Amniotic epithelial cell (primary cell): Measurements from ENCODE around the gene DCP1B.

Source experiments
- DNase-seq: peaks from one replicate; pipeline ENCODE4 v3.0.0-alpha.2; 2010; ENCODE audit warnings: low read depth

Gene DCP1B

DNA sequence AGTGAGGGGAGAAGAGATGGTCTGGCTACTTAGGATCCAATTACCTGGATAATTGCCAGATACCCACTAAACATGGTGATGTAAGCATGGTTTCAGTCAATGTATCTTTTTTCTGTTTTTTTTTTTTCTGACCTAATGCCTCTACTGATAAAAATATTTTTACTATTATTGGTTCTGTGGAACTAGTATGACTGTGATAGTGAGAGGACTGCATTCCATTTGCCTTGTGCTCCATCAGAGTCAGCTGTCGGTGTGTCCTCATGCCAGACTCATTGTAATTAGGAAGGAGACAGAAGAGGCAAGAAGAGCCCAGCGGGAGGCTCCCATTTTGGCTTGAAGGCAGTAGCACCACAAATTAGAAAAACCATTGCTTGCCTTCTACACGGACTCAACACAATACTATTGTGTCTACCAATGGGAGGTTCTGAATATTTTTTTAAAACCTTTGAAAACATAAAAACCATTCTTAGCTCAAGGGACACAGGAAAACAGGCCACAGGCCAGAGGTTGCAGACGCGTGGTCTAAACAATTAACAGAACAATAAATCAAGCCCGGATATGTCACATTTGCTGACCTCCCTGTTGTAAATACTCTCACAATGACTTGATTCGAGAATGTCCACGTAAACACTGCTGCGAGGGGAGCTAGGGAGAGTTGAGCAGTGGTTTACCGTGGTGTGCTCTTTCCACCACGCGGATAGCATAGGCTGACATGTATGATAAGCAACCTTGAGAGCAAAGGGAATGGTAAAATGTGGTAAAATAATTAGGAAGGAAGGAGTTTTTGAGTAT lies 13.5 kb upstream of the DCP1B start:
- DNase-seq: no peak

GRCh38 chr12:2016862-2017545 lies 12.7 kb upstream of the DCP1B start:
- DNase-seq: no peak

DNA sequence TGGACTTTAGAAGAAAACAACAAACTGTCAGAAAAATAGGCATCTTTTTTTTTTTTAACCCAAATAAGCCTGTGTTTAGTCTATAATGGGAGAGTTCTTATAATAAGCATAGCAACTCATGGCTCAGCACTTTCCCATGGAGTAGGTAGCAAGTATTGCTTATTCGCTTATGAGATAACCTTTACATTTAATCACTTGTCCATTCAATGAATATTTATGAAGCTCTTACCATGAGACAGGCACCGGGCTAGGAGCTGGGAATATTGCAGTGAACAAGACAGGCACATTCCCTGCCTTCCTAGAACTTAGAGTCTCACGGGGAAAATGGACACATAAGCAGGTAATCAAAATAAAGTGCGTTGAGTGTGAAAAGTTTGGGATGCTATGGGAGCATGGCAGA lies 10.0 kb upstream of the DCP1B start:
- DNase-seq: no peak

DNA sequence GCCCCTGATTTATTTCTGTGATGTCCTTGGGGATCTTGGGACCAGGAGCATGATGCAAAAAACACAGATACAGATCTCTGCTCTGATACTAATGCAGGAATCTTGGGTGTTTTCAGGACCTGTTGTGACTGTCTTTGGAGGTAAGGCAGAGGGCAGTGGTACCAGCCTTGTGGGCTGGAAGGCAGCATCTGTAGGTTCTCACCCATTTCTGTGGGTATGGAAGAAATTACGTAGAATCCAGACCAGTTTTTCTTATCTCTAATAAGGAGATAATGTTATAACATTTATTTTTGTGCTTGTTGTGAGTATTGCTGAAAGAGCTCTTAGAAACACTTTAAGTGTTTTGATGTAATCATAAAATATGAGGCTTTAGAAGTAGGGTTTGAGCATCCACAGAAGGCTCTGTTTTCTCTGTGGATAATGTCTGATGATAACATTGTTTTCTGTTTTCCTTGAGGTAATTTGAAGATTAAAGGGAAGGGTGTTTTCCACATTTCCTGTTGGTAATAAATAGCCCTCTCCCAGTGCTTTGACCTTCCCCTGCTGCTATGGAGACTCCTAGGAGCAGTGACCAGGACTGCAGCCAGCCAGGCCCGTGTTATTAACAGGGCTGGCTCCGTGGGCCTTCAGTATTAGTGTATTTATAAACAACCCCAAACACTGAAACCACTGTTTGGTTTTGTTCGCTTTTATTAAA lies 9.4 kb upstream of the DCP1B start:
- DNase-seq: peak; percentile 80

DNA sequence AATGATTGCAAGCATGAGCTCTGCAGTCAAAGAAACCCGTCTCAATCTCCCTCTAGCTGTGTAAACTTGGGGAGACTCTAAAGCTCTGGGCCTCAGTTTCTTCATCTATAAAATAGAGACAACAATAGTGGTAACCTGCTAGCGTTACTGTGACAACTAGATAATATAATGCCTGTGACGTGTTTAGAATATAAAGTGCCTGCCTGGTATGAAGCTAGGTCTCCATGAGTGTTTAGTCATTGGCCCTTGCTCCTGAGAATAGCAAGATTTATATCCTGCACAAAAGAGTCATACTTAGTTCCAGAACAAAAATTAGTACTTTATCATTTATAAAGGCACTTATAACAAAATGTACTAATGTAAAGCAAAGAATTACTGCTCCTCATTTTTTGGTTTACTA lies 8.8 kb upstream of the DCP1B start:
- peak; percentile 61 for DNase-seq

GRCh38 chr12:2011643-2012607 lies 7.7 kb upstream of the DCP1B start:
- no peak for DNase-seq

DNA sequence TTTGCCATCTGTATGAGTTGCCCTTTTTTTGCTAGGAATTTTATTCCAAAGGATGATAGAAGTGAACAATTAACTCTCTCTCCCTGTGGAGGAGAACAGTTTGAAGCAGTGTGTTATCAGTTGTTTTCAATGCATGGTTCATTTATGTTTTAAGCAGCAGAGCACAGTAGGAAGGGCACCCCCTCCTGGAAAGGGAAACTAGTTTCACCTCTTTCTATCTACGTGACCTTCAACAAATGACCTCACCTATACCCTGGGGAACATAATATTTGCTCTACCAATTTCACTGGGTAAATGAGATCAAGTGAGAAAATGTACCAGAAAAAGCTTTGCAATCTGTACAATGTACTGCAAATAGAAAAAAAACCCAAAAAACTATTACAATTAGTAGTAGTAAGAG lies 5.4 kb upstream of the DCP1B start:
- no peak for DNase-seq

- DNase-seq: no peak
Observed at GRCh38 chr12:2008677-2009076, 4.4 kb upstream of the DCP1B start.

DNA sequence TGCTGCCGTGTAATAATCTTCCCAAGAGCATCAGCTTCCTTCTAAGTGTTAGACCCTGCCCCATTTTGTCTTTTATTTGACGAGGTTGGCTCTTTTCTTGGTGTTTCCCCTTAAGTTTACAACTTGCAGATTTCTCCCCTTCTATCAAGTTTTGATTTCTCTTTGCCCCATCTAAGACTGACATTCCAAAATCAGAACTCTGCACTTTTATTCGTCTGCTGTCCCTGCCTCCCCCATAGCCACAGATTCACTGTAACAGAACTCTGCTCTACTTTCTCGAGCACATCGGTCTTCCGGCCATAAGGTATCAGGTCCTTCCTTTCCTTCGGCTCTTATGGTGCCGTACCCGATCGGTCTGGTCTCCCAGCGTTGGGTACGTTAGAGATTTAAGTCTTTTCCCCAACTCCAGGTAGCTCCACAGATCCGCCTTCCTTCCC lies 563 bp downstream of the DCP1B start:
- DNase-seq: no peak

- peak; percentile 39 for DNase-seq
Observed at GRCh38 chr12:1995205-1995896, 8.9 kb downstream of the DCP1B start.

DNA sequence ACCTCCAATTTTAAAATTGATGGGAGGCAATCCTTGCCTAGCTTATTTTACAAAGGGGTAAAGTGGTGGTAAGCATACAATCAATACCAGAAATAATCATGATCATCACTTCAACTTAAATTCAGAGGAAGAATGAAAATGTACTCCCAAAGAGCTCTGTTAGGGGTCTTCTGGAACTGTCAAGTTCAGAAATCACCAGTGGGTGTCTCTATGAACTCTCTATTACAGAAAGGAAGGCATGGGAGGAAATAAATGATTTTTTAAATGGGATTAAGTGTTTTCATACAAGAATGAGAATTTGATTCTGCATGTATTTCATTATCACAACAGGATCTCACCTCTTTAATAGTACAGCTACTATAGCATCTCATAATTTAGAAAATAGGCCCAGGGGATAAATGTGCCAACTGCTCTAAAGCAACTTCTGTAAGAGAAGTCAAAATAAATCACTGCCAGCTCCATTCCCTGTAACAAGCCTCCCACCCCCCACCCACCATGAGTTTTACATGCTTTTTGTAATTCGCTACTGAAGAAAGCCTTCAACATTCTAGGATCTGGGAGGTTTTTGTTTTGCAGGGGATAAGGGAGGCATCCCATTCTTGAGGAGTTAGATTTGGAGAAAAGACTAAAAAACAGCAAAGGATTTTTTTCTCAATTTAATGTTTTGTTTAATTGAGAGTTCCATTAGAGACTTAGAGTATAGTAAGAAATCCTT lies 9.7 kb downstream of the DCP1B start:
- DNase-seq: no peak

GRCh38 chr12:1993871-1994371 lies 10.3 kb downstream of the DCP1B start:
- peak; percentile 94 for DNase-seq

DNA sequence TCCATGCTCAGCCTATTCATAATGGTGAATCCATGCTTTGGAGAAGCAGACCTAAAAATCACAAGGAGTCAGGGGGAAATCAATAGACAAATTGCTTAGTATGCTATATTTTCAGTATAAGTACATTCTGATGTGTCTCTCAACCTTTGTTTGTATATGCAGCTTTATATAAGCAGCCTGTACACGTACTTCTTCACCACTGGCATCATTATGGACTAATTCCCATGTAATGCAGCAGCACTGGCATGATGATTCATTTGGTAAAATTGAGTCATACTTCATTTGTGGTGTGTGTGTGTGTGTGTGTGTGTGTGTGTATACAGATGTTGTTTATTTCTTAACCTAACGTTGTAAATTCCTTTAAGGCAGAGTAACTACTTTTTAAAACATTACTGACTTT lies 10.9 kb downstream of the DCP1B start:
- peak; percentile 97 for DNase-seq

DNA sequence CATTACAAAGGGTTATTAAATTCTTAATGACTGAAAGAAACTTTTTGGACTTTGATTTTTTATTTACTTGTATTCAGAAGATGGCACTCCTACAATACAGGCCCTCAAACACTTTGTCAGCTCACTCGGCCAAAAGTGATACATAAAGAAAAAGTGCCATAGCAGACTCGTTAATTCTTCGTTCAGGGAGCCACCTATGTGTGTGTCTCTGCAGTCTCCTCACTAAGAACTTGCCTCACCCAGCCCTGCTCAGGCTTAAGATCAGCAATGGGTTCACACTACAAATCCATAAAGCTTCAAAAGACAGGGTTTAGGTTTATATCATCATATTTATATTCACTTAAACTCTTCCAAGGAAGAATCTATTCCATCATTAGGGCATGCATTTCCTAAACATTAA lies 11.5 kb downstream of the DCP1B start:
- no peak for DNase-seq

DNA sequence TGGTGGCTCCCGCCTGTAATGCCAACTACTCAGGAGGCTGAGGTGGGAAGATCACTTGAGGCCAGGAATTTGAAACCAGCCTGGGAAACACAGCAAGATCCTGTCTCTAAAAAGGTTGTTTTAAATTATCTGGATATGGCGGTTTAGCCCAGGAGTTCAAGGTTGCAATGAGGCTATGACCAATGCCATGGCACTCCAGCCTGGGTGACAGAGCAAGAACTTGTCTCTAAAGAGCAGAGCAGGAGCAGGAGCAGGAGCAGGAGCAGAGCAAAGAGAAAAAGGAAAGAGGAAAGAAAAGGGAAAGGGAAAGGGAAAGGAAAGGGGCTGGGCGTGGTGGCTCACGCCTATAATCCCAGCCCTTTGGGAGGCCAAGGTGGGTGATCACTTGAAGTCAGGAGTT lies 15.1 kb downstream of the DCP1B start:
- no peak for DNase-seq

DNA sequence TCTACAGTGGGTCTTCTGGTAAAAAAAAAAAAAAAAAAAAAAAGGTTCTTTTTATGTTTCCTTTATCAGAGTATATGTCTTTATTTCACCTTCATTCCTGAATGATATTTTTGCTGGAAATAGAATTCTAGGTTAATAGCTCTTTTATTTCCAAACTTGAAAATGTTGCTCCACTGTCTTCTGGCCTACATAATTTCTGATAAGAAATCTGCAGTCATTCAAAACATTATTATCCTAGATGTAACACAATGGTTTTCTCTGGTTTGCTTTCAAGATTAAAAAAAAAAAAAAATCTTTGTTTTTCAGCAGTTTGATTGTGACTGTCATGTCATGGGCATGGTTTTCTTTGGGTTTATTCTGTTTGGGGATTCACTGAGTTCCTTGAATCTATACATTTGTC lies 19.5 kb downstream of the DCP1B start:
- no peak for DNase-seq

- DNase-seq: no peak
Observed at GRCh38 chr12:1980282-1980681, 24.0 kb downstream of the DCP1B start.

DNA sequence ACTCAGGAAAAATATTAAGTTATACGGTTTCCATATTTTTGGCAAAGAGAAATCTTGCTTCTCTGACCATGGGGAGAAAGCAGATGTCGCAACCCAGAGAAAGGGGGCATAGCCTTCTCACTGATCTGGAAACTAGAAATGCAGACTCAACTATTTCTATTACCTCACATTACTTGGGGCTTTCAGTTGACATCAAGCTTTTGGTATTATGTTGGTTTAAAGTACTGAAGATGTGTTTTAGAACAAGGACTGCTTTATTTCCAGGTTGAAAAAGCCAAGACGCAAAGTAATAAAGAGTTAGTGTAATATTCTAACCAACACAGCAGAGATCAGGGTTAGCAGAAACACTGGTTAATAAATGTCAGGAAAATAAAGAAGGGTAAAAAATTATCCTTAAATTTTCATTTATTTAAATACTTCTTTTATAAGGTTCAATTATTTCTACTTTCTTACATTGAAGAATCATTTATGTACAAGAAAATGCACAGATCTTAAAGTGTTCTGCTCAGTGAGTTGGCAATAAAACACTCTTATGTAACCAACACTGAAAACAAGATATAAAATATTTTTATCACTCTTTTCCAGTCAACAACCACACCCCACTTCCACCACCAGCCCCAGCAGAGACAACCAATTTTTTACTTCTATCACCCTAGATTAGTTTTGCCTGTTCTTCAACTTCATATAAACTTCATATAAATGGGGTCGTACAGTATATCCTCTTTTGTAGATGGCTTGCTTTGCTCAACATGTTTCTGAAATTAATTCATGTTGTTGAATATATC lies 26.0 kb downstream of the DCP1B start:
- DNase-seq: peak; percentile 67

- DNase-seq: no peak
Observed at GRCh38 chr12:1977588-1977987, 26.7 kb downstream of the DCP1B start.

- peak; percentile 27 for DNase-seq
Observed at GRCh38 chr12:1977109-1977508, 27.1 kb downstream of the DCP1B start.
